SU-DHL-6 (cell line): ENCODE results near the gene LRRC4C.

Source experiments
- H2AFZ ChIP-seq: fragments of 200-600 bp; sonication (generic); 2 replicates; pipeline ENCODE4 v1.6.1; 2014; ENCODE audit warnings: low read depth, mild to moderate bottlenecking, moderate library complexity, mixed read lengths, antibody characterized with exemption, low read length; ENCODE audit not compliant: severe bottlenecking
- H3F3A ChIP-seq: fragments of 200-600 bp; shearing (Covaris generic); 2 replicates; pipeline ENCODE4 v1.6.0; 2016; ENCODE audit warnings: antibody characterized with exemption, mild to moderate bottlenecking; ENCODE audit not compliant: insufficient read depth
- H3K27ac ChIP-seq: fragments of 200-600 bp; sonication (generic); 2 replicates; pipeline ENCODE4 v1.5.1; 2016; ENCODE audit warnings: low read depth, mild to moderate bottlenecking, low read length, moderate library complexity, mixed read lengths
- H3K27me3 ChIP-seq: fragments of 200-600 bp; sonication (generic), shearing (Covaris generic); 2 replicates; pipeline ENCODE4 v1.6.0; 2014; ENCODE audit warnings: mild to moderate bottlenecking, low read length
- H3K36me3 ChIP-seq: fragments of 200-600 bp; sonication (generic); 2 replicates; pipeline ENCODE4 v1.6.1; 2014; ENCODE audit warnings: mild to moderate bottlenecking, low read length, mixed read lengths
- H3K4me2 ChIP-seq: fragments of 300-600, 200-600 bp; shearing (Covaris generic), sonication (generic); 2 replicates; pipeline ENCODE4 v1.6.0; 2014; ENCODE audit warnings: low read length, low read depth, mild to moderate bottlenecking; ENCODE audit not compliant: poor library complexity, severe bottlenecking
- H3K4me3 ChIP-seq: fragments of 200-600 bp; sonication (generic); 2 replicates; pipeline ENCODE4 v1.5.1; 2014; ENCODE audit warnings: antibody characterized with exemption, low read length, mild to moderate bottlenecking, mixed read lengths; ENCODE audit not compliant: insufficient read depth, poor library complexity, severe bottlenecking
- H3K79me2 ChIP-seq: fragments of 200-600 bp; sonication (generic); 2 replicates; pipeline ENCODE4 v1.6.1; 2014; ENCODE audit warnings: mild to moderate bottlenecking, low read length, moderate library complexity; ENCODE audit not compliant: insufficient read depth
- H3K9ac ChIP-seq: fragments of 200-600 bp; sonication (generic); 2 replicates; pipeline ENCODE4 v1.7.0; 2014; ENCODE audit warnings: mild to moderate bottlenecking, low read length
- H3K9me2 ChIP-seq: fragments of 200-600 bp; sonication (generic); replicated peaks from 2 replicates; pipeline ENCODE4 v1.6.1; 2014; ENCODE audit warnings: low read length; ENCODE audit not compliant: insufficient read depth
- H3K9me3 ChIP-seq: fragments of 200-600 bp; sonication (generic); 2 replicates; pipeline ENCODE4 v1.6.1; 2014; ENCODE audit warnings: low read length, mixed read lengths; ENCODE audit not compliant: insufficient read depth
- H4K20me1 ChIP-seq: fragments of 200-600 bp; sonication (generic); 2 replicates; pipeline ENCODE4 v1.6.1; 2014; ENCODE audit warnings: low read depth, mild to moderate bottlenecking, antibody characterized with exemption, low read length, moderate library complexity, mixed read lengths
- EZH2phosphoT487 ChIP-seq: fragments of 200-600 bp; sonication (generic), shearing (Covaris generic); conservative IDR thresholded peaks from 2 replicates; pipeline ENCODE4 v1.6.1; 2018; ENCODE audit warnings: mild to moderate bottlenecking, antibody characterized with exemption, low read length, moderate library complexity, mixed read lengths
- TF ChIP-seq, protein P1 (sequence below): fragments of 200-600 bp; sonication (generic); IDR thresholded peaks from one replicate; pipeline ENCODE4 v1.5.1; 2017; ENCODE audit warnings: antibody characterized with exemption, mild to moderate bottlenecking, low read length, moderate library complexity; ENCODE audit not compliant: insufficient read depth, poor library complexity, severe bottlenecking

The LRRC4C gene

DNA sequence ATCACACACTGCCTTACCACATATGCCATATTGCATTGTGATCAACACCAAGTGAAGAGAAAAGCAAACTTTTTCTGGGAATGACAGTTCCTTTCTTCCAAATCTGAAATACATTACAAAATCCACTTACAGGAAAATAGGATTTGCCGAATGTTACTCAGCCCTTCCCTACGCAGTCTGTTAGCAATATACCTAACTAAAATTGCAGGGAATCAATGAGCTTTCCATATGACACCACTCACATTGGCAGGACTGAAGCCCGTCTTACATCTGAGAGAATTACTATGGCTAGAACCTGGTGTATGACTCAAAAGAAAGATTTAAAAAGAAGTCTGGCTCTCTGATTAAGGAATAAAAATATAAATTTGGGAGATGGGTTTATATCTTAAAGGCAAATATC is 136.0 kb downstream of the LRRC4C start:
- TF ChIP-seq, protein P1, sequence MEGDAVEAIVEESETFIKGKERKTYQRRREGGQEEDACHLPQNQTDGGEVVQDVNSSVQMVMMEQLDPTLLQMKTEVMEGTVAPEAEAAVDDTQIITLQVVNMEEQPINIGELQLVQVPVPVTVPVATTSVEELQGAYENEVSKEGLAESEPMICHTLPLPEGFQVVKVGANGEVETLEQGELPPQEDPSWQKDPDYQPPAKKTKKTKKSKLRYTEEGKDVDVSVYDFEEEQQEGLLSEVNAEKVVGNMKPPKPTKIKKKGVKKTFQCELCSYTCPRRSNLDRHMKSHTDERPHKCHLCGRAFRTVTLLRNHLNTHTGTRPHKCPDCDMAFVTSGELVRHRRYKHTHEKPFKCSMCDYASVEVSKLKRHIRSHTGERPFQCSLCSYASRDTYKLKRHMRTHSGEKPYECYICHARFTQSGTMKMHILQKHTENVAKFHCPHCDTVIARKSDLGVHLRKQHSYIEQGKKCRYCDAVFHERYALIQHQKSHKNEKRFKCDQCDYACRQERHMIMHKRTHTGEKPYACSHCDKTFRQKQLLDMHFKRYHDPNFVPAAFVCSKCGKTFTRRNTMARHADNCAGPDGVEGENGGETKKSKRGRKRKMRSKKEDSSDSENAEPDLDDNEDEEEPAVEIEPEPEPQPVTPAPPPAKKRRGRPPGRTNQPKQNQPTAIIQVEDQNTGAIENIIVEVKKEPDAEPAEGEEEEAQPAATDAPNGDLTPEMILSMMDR: no peak
- TF ChIP-seq EZH2phosphoT487: no peak
- no peak overlapping the region for H3K27ac ChIP-seq
- no peaks in the 10 kb centered on the region for H3F3A ChIP-seq

GRCh38 chr11:41320653-41321052 is 138.8 kb downstream of the LRRC4C start:
- H3K4me3 ChIP-seq: no peak overlapping the region
- H3K27ac ChIP-seq: no peak overlapping the region
- TF ChIP-seq, protein P1: no peak
- TF ChIP-seq EZH2phosphoT487: no peak
- no peak overlapping the region for H3K9ac ChIP-seq
- no peaks in the 10 kb centered on the region for H3F3A ChIP-seq
- H2AFZ ChIP-seq: no peak overlapping the region
- H4K20me1 ChIP-seq: no peaks in the 10 kb centered on the region
- no peaks in the 10 kb centered on the region for H3K79me2 ChIP-seq
- no peak overlapping the region for H3K4me2 ChIP-seq
- no peaks in the 10 kb centered on the region for H3K36me3 ChIP-seq
- no peaks in the 10 kb centered on the region for H3K27me3 ChIP-seq
- H3K9me2 ChIP-seq: no peaks in the 10 kb centered on the region
- H3K9me3 ChIP-seq: no peaks in the 10 kb centered on the region

More for the DNA sequence above, 136.0 kb downstream of the LRRC4C start:
- Histone ChIP-seq H3K4me3 (no peak overlapping the region), H3K27me3 (no peaks in the 10 kb centered on the region), H3K9ac (no peak overlapping the region), H3K79me2 (no peaks in the 10 kb centered on the region), H3K9me3 (no peaks in the 10 kb centered on the region), H3K9me2 (no peaks in the 10 kb centered on the region), H3K4me2 (no peak overlapping the region), H3K36me3 (no peaks in the 10 kb centered on the region), H4K20me1 (no peaks in the 10 kb centered on the region), H2AFZ (no peak overlapping the region)

DNA sequence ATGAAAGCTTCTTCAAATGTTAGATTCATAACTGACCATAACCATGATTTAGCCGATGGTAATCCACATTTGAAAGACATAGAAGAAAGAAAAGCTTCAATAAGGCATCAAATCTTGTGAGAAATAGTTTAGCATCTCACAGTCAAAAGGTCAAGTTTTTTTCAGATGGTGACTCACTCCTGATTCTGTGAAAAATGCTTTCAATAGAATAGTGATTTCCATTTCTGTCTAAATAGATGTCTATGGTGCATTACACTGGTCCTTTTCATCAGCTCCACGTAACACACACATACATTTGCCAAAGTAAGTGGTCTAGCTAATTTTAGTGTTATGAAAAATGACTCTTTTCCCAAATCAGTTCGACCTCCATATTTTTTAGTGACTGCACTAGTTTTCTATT is 139.2 kb downstream of the LRRC4C start:
- Histone ChIP-seq H3K27ac (no peak overlapping the region), H3K27me3 (no peaks in the 10 kb centered on the region), H3F3A (no peaks in the 10 kb centered on the region), H3K9me3 (no peaks in the 10 kb centered on the region), H3K4me3 (no peak overlapping the region), H3K9me2 (no peaks in the 10 kb centered on the region), H4K20me1 (no peaks in the 10 kb centered on the region), H3K4me2 (no peak overlapping the region), H2AFZ (no peak overlapping the region), H3K36me3 (no peaks in the 10 kb centered on the region), H3K79me2 (no peaks in the 10 kb centered on the region), H3K9ac (no peak overlapping the region)
- TF ChIP-seq EZH2phosphoT487: no peak
- TF ChIP-seq, protein P1: no peak

DNA sequence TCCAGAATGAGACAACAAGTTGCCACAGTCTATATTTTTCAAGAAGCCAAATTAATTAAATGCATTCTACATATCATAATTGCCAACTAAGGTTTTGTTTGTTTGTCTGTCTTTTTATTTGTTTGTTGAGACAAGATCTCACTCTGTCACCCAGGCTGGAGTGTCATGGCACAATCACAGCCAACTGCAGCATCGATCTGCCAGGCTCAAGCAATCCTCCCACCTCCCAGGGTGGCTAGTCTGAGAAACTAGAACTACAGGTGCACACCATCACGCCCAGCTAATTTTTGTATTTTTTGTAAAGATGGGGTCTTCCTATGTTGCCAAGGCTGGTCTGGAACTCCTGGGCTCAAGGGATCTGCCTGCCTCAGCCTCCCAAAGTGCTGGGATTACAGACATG is 140.0 kb downstream of the LRRC4C start:
- no peaks in the 10 kb centered on the region for H3K79me2 ChIP-seq

More for the DNA sequence above, 140.0 kb downstream of the LRRC4C start:
- H3K4me3 ChIP-seq: no peak overlapping the region
- H3K9me2 ChIP-seq: no peaks in the 10 kb centered on the region
- H3F3A ChIP-seq: no peaks in the 10 kb centered on the region
- H3K4me2 ChIP-seq: no peak overlapping the region
- H3K27me3 ChIP-seq: no peaks in the 10 kb centered on the region
- TF ChIP-seq, protein P1: no peak
- TF ChIP-seq EZH2phosphoT487: no peak
- no peak overlapping the region for H2AFZ ChIP-seq
- no peaks in the 10 kb centered on the region for H4K20me1 ChIP-seq
- H3K9me3 ChIP-seq: no peaks in the 10 kb centered on the region
- H3K27ac ChIP-seq: no peak overlapping the region
- no peak overlapping the region for H3K9ac ChIP-seq
- H3K36me3 ChIP-seq: no peaks in the 10 kb centered on the region
